IPS-18c (cell line): ENCODE results near the gene ZNF594.
"Not testable (repeated sequence)": the region's sequence is repeated elsewhere in the genome, so short reads cannot be mapped to it uniquely, and the experiment has no call there.

ENCODE experiments used
- H3K4me3 ChIP-seq: 2 replicates; pipeline ENCODE4 v1.7.0; 2013; ENCODE audit warnings: low read depth, mild to moderate bottlenecking, low read length, moderate library complexity; ENCODE audit not compliant: insufficient read depth
- H3K9me3 ChIP-seq: one replicate; pipeline ENCODE4 v1.6.1; 2013; ENCODE audit warnings: mild to moderate bottlenecking, low read length, moderate library complexity; ENCODE audit not compliant: control insufficient read depth, insufficient read depth

ZNF594 gene

GRCh38 chr17:5160702-5161101 lies 31.0 kb downstream of the ZNF594 start:
- not testable (repeated sequence) for H3K9me3 ChIP-seq, H3K4me3 ChIP-seq

- not testable (repeated sequence) for H3K9me3 ChIP-seq, H3K4me3 ChIP-seq
Observed at GRCh38 chr17:5146122-5146521, 45.5 kb downstream of the ZNF594 start.

- H3K9me3 ChIP-seq, H3K4me3 ChIP-seq: not testable (repeated sequence)
Observed at GRCh38 chr17:5142877-5143276, 48.8 kb downstream of the ZNF594 start.

- no peaks in the 10 kb centered on the region for H3K9me3 ChIP-seq
- H3K4me3 ChIP-seq = no peak overlapping the region
Observed at GRCh38 chr17:5139458-5139732, 52.3 kb downstream of the ZNF594 start.

GRCh38 chr17:5138616-5139457 lies 52.8 kb downstream of the ZNF594 start:
- Histone ChIP-seq H3K4me3 (no peak overlapping the region), H3K9me3 (no peaks in the 10 kb centered on the region)

- not testable (repeated sequence) for H3K9me3 ChIP-seq, H3K4me3 ChIP-seq
Observed at GRCh38 chr17:5138198-5138544, 53.5 kb downstream of the ZNF594 start.

- not testable (repeated sequence) for H3K9me3 ChIP-seq, H3K4me3 ChIP-seq
Observed at GRCh38 chr17:5137511-5138197, 54.0 kb downstream of the ZNF594 start.

GRCh38 chr17:5136580-5137412 lies 54.9 kb downstream of the ZNF594 start:
- not testable (repeated sequence) for H3K9me3 ChIP-seq, H3K4me3 ChIP-seq

- Histone ChIP-seq H3K4me3 (no peak overlapping the region), H3K9me3 (no peaks in the 10 kb centered on the region)
Observed at GRCh38 chr17:5135726-5136579, 55.7 kb downstream of the ZNF594 start.

- not testable (repeated sequence) for H3K9me3 ChIP-seq, H3K4me3 ChIP-seq
Observed at GRCh38 chr17:5135131-5135712, 56.4 kb downstream of the ZNF594 start.

- not testable (repeated sequence) for H3K4me3 ChIP-seq, H3K9me3 ChIP-seq
Observed at GRCh38 chr17:5134571-5134970, 57.1 kb downstream of the ZNF594 start.

- not testable (repeated sequence) for H3K4me3 ChIP-seq, H3K9me3 ChIP-seq
Observed at GRCh38 chr17:5133961-5134360, 57.7 kb downstream of the ZNF594 start.

GRCh38 chr17:5133311-5133710 lies 58.4 kb downstream of the ZNF594 start:
- H3K9me3 ChIP-seq = no peaks in the 10 kb centered on the region
- H3K4me3 ChIP-seq = no peak overlapping the region

- H3K9me3 ChIP-seq, H3K4me3 ChIP-seq: not testable (repeated sequence)
Observed at GRCh38 chr17:5132503-5133225, 59.0 kb downstream of the ZNF594 start.

GRCh38 chr17:5131799-5132502 lies 59.7 kb downstream of the ZNF594 start:
- not testable (repeated sequence) for H3K9me3 ChIP-seq, H3K4me3 ChIP-seq

GRCh38 chr17:5131146-5131715 lies 60.4 kb downstream of the ZNF594 start:
- no peaks in the 10 kb centered on the region for H3K9me3 ChIP-seq
- no peak overlapping the region for H3K4me3 ChIP-seq
